HCEC 1CT (cell line): ENCODE results near the gene TMEM30A.

Source experiments
- DNase-seq: peaks from one replicate; pipeline ENCODE4 v3.0.0-alpha.2; 2017

The TMEM30A gene

DNA sequence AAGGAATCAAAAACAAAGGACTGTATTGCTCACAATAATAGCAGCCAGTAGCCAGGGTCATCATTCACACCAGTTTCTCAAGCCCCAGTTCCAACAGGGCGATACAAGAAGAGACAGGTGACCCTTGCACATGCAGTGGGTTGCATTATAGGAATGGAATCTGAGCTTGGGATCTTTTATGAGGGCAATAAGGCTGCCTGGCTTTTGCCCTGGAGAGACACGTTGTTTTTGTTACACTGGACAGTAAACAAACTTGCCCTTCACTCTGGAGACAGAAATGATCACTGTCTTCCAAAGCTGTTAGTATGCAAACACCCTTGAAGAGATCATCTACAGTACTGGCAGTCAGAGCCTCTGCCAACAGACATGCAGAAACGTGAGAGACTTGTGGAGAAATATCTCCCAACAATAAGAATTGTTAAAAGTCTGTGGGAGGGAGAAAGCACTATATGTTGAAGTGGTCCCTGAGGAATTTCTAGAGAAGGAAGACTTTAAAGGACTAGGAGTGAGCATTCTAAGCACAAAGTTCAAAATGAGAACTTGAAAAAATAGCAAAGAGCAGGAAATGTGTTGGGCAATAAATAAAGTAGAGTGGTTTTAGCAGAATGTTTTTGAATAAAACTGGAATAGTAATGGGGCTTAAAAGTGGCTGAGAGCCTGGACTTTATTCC is 72.5 kb downstream of the TMEM30A start:
- no peak for DNase-seq

DNA sequence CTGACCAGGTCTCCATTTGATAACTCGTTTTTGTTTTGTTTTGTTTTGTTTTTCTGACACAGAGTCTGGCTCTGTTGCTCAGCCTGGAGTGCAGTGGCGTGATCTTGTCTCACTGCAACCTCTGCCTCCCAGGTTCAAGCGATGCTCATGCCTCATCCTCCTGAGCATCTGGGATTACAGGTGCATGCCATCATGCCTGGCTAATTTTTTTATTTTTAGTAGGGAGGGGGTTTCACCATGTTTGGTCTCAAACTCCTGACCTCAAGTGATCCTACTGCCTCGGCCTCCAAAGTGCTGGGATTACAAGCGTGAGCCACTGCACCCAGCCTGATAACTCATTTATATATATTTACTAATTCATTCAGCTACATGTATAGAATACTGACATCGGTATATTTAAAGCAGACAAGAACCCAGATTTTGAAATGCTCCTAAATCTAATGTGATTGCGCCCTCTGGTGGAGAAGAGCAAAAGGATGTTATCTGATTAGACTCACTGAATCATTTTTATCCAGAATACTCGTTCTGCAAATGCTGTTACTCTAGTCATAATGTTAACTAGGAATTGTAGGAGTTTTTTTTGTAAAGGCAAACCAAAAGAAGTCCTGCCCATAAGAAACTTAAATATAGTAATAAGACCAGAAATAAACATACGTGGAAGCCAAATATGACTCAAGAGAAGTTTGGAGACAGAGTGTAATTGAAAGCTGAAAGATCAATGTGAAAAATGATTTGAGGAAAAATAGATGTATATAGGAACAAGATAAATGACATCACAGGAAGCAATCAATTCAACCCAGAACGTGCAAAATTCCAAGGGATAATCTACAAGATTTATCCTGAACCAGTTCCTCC is 73.5 kb downstream of the TMEM30A start:
- peak; percentile 60 for DNase-seq

DNA sequence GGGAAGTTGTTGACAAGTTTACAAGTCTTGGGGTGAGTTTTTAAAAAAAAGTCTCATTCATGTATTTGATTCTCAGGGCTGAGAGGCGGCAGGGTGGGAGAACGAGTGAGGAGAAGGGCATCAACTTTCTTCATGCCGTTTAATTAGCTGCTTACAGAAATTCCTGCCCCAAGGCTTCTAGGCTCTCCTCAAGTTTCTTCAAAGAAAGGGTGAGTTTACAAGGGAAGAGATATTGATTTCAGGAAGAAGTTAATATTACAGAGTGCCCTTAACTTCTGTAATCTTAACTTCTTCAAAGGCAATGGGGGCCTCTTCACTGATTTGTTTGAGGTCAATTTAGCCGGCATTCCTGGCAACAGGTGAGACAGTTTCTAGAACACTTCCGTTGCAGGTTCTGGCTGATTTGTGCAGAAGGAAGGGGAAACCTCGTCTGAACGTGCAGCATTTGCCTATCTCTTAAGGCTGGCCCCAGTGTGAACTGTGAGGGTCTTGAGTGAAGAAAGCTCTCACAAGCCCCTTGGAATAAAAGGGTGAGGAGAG is 75.3 kb downstream of the TMEM30A start:
- DNase-seq = no peak

GRCh38 chr6:75208298-75209183 is 76.1 kb downstream of the TMEM30A start:
- peak; percentile 80 for DNase-seq

DNA sequence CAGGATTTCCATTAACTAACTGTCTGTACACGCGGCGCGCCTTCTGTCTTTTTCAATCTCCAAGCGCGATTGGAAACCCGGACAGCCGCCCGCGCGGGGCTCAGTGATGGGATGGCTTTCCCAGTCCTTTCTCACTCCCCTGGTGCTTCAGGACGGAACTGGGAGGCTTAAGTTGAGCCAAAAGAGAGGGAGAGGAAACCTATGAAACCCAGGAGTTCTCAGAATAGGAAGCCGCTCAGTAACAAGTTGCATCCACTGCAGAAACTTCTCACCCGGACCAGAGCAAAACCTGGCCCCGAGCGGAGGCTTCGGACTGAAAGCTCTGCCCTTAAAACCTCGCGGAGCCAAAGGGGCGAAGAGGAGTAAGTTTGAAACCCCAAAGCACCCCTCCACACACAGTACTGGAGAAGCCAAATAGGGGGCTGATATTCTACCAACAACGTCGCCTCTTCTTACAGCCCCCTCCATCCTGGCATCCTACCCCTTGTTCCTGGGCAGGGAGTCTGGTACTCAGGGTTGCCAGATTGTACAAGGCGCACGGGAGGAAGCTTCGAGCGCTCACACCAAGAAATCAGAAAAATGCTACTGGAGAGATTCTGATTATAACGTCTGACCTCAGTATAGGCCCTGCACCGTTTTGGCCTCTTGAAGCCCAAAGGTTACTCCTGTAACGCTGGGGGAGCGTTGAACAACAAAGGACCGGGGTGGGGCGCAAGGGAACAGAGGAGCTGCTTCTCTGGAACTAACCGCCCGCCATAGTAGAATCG is 77.8 kb downstream of the TMEM30A start:
- DNase-seq = no peak

GRCh38 chr6:75205776-75206575 is 78.6 kb downstream of the TMEM30A start, which contains the start of gene COL12A1:
TSS of gene COL12A1 (minus strand) at chr6:75206053. CDS start at chr6:75202792, 3,261 bp downstream.
- peak; percentile 99 for DNase-seq

DNA sequence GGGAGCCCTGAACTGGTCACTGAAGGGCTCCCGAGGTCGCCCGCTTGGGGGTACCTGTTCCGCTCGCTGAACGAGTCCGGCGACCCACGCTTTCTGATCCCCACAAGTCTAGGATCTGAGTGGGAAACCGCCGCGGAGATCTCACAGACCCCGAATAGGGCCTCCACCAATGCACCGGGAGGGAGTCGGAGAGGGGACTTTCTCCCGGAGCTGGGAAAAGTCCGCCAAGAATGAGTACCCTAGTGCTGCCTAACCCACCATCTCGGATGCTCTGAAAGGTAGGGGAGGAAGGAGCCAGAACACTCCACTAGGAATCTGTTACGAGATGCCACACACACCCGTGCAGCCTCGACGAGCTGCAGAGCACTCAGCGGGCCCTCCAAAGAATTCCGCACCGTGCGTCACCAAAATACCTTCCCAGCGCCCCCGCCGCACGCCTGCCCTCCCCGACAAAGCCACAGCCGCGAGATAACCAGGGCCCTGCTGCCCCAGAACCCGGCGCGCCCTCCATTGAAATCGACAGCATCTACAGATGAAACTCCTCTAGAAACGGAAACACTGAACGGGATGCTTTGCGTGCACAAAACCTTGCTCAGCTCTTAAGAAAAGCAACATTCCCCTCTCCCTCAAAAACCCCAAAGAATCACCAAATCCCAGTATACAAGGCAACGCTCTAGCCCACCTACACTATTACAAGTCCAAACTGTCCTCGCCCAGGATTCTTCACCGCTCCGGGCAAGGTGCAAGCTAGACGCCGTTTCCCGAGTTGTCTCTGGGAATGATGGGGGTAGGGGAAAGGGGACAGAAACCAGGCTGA is 79.4 kb downstream of the TMEM30A start:
- peak; percentile 75 for DNase-seq

DNA sequence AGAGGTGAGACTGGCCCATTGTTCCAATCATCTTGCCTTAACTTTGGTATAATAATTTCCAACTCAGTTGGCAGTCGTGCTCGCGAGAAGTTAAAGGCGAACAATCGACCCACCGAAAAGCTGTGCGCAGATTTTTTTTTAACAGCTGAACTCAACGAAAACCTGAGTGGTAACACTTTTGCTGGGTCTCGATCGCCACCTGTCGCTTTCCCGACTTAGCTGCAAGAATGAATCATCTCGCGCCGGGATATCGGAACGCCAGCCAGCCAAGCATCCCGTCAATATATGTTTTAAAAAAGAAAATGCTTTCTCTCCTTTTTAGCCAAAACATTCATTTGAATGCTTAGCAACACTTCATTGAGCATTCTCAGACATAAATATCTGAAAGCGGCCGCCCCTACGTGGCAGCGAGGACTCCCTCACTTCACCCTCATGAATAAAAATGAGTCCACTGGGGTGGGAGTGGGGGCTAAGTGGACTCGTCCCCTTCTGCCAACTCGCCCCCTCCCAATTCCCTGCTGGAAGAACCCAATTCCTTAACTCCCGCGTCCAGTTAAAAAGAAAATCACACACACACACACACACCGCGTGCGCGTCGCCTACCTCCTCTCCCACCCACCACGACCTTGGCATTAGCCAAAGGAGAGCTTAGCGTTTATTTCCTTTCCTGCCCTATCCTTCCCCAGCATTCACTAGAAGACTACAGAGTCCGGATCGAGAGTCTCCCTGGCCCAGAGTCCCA is 80.2 kb downstream of the TMEM30A start:
- DNase-seq = peak; percentile 93

- peak; percentile 49 for DNase-seq
Observed at GRCh38 chr6:75203721-75204120, 80.9 kb downstream of the TMEM30A start.
